Keratinocyte (primary cell): ENCODE data around the gene ALS2CL. TPM values are rescaled to one million over a fixed set of nuclear protein-coding genes. Genes with fewer than 3 reads are reported as not detected.

Source experiments
- DNase-seq: peaks from one replicate; pipeline ENCODE4 v3.0.0-alpha.2; 2011; ENCODE audit warnings: low read depth, missing footprints, low spot score
- FAIRE-seq: peaks from 2 replicates; lab custom pipeline; 2011; peaks lifted over from hg19 to GRCh38; lab: Jason Lieb, UNC
- H2AFZ ChIP-seq: 2 replicates; pipeline ENCODE4 v1.6.0; 2012; ENCODE audit warnings: low read length, control low read depth, inconsistent platforms; ENCODE audit not compliant: control insufficient read depth
- H3K27ac ChIP-seq: 2 replicates; pipeline ENCODE4 v1.5.1; 2011; ENCODE audit warnings: low read length; ENCODE audit not compliant: control insufficient read depth, insufficient read depth
- H3K27me3 ChIP-seq: 3 replicates; pipeline ENCODE4 v1.6.0; 2011; ENCODE audit warnings: low read length; ENCODE audit not compliant: control insufficient read depth, insufficient read depth; ENCODE audit errors: extremely low read depth
- H3K36me3 ChIP-seq, 2 experiments: 2 replicates in 1 of 2; 3 replicates in 1 of 2; pipeline ENCODE4 v1.5.1; 2011; ENCODE audit warnings: low read length in 2 of 2, mild to moderate bottlenecking in 1 of 2; ENCODE audit not compliant: control insufficient read depth in 2 of 2, insufficient read depth in 2 of 2; ENCODE audit errors: extremely low read depth in 1 of 2
- H3K4me1 ChIP-seq: 3 replicates; pipeline ENCODE4 v1.5.1; 2011; ENCODE audit warnings: low read length; ENCODE audit not compliant: control insufficient read depth, insufficient read depth; ENCODE audit errors: extremely low read depth
- H3K4me2 ChIP-seq: 3 replicates; pipeline ENCODE4 v1.6.0; 2011; ENCODE audit warnings: low read depth, low read length; ENCODE audit not compliant: control insufficient read depth, insufficient read depth; ENCODE audit errors: extremely low read depth
- H3K4me3 ChIP-seq, 3 experiments: fragments of 200-600 bp in 1 of 3; sonication (generic) in 1 of 3; 2 replicates in 2 of 3; 3 replicates in 1 of 3; pipeline ENCODE4 v1.5.1; 2011 to 2016; ENCODE audit warnings: low read length in 3 of 3, mild to moderate bottlenecking in 3 of 3, control low read depth in 2 of 3, inconsistent platforms in 1 of 3, low read depth in 1 of 3, mixed read lengths in 1 of 3, mixed run types in 1 of 3, moderate library complexity in 1 of 3; ENCODE audit not compliant: control insufficient read depth in 2 of 3, insufficient read depth in 2 of 3; ENCODE audit errors: extremely low read depth in 1 of 3
- H3K79me2 ChIP-seq: 2 replicates; pipeline ENCODE4 v1.6.0; 2012; ENCODE audit warnings: low read length; ENCODE audit not compliant: control insufficient read depth, insufficient read depth
- H3K9ac ChIP-seq: 3 replicates; pipeline ENCODE4 v1.6.0; 2011; ENCODE audit warnings: low read length; ENCODE audit not compliant: control insufficient read depth, insufficient read depth; ENCODE audit errors: extremely low read depth
- H3K9me1 ChIP-seq: 3 replicates; pipeline ENCODE4 v1.6.0; 2011; ENCODE audit warnings: low read length; ENCODE audit not compliant: control insufficient read depth, insufficient read depth; ENCODE audit errors: extremely low read depth
- H3K9me3 ChIP-seq: 2 replicates; pipeline ENCODE4 v1.5.1; 2012; ENCODE audit warnings: low read depth, low read length; ENCODE audit not compliant: control insufficient read depth
- H4K20me1 ChIP-seq: 3 replicates; pipeline ENCODE4 v1.6.0; 2011; ENCODE audit warnings: low read length; ENCODE audit not compliant: control insufficient read depth, insufficient read depth; ENCODE audit errors: extremely low read depth
- CTCF ChIP-seq, 3 experiments: IDR thresholded peaks in 1 of 3; conservative IDR thresholded peaks in 1 of 3; optimal IDR thresholded peaks in 1 of 3; 2 replicates in 2 of 3; 3 replicates in 1 of 3; pipeline versions ENCODE3 to v1.5.1; 2011; ENCODE audit warnings: low read length in 3 of 3, mild to moderate bottlenecking in 3 of 3, moderate library complexity in 2 of 3, control low read depth in 1 of 3, inconsistent platforms in 1 of 3; ENCODE audit not compliant: insufficient read depth in 2 of 3; ENCODE audit errors: extremely low read depth in 1 of 3
- EZH2 ChIP-seq: IDR thresholded peaks from one replicate; pipeline ENCODE4 v1.6.1; 2012; ENCODE audit warnings: inconsistent platforms, mild to moderate bottlenecking, low read length, moderate library complexity
- dilution Hi-C: fragments of 300-500 bp; cut with MboI; formaldehyde crosslinking; loops from one replicate; pipeline ENCODE4 v1.7.0; 2020; ENCODE audit warnings: low sequenced_read_pairs; ENCODE audit not compliant: extremely low pct_ligation_motif_present
- polyA plus RNA-seq, 5 experiments: library from polyadenylated mRNA; depleted of rRNA in 3 of 5; stranded (reverse) in 3 of 5; stranded (forward) in 1 of 5; unstranded in 1 of 5; fragments of >200 nt; gene quantifications; 1 replicate in 1 of 5; 2 replicates in 3 of 5; 3 replicates in 1 of 5; pipeline versions ENCODE4 v1.2.1 to v1.2.3, GENCODE V29; 2011 to 2012; ENCODE audit warnings: missing spikeins in 2 of 5, low read depth in 1 of 5, low replicate concordance in 1 of 5

ALS2CL gene
- polyA plus RNA-seq, 1 donor (not counting 4 experiments of a cell fraction or from before 2014, with no cell fraction given): 40.9 TPM

- DNase-seq: no peak
- H3K9me1 ChIP-seq: no peaks in the 10 kb centered on the region
- dilution Hi-C loops: no loop called here
- H3K4me2 ChIP-seq: no peak overlapping the region
- no peaks in the 10 kb centered on the region for H4K20me1 ChIP-seq
- H3K36me3 ChIP-seq: peaks cover 59 to 73% of the 10 kb centered on the region in 2 experiments
- no peaks in the 10 kb centered on the region for H3K9me3 ChIP-seq
- no peaks in the 10 kb centered on the region for H3K79me2 ChIP-seq
- no peak for TF ChIP-seq CTCF (optimal IDR thresholded peaks at IDR 0.05 in 1 of 3, IDR thresholded peaks at IDR 0.05 in 1 of 3, conservative IDR thresholded peaks at IDR 0.05 in 1 of 3; ENCODE audit: extremely low read depth in 1 of 3, insufficient read depth in 2 of 3, low read length in 3 of 3)
- no peak for TF ChIP-seq EZH2
- H3K4me3 ChIP-seq: no peak overlapping the region
- FAIRE-seq: no peak
- H3K27me3 ChIP-seq: no peaks in the 10 kb centered on the region
- H2AFZ ChIP-seq: no peak overlapping the region
- no peak overlapping the region for H3K9ac ChIP-seq
- no peaks in the 10 kb centered on the region for H3K4me1 ChIP-seq
- H3K27ac ChIP-seq: no peak overlapping the region
Observed at GRCh38 chr3:46675843-46676567, 17.5 kb downstream of the ALS2CL start.

- Histone ChIP-seq H3K4me1 (no peaks in the 10 kb centered on the region), H3K9me3 (no peaks in the 10 kb centered on the region), H3K4me2 (no peak overlapping the region), H3K79me2 (no peaks in the 10 kb centered on the region), H3K9ac (no peak overlapping the region), H3K9me1 (no peaks in the 10 kb centered on the region), H4K20me1 (no peaks in the 10 kb centered on the region), H3K27ac (no peak overlapping the region), H3K4me3 (no peak overlapping the region), H3K27me3 (no peaks in the 10 kb centered on the region), H3K36me3 (peaks cover 58 to 71% of the 10 kb centered on the region in 2 experiments), H2AFZ (no peak overlapping the region)
- FAIRE-seq: no peak
- no peak for TF ChIP-seq EZH2
- TF ChIP-seq CTCF (optimal IDR thresholded peaks at IDR 0.05 in 1 of 3, IDR thresholded peaks at IDR 0.05 in 1 of 3, conservative IDR thresholded peaks at IDR 0.05 in 1 of 3; ENCODE audit: extremely low read depth in 1 of 3, insufficient read depth in 2 of 3, low read length in 3 of 3): no peak
- dilution Hi-C loops: no loop called here
- DNase-seq: no peak
Observed at GRCh38 chr3:46675426-46675825, 18.1 kb downstream of the ALS2CL start.
